H1 (cell line): ENCODE measurements around the gene DYNLRB1. TPM values are rescaled to one million over a fixed set of nuclear protein-coding genes. Genes with fewer than 3 reads are reported as not detected.

Experiments used
- CBX5 ChIP-seq: fragments of 300-800, 300-1000 bp; sonication (generic); IDR thresholded peaks from 2 replicates; pipeline ENCODE4 v1.7.1; 2016; ENCODE audit warnings: antibody characterized with exemption, low read length, low read depth
- CHD7 ChIP-seq: fragments of 300-600 bp; sonication (generic); IDR thresholded peaks from 2 replicates; pipeline ENCODE4 v1.7.1; 2012; ENCODE audit warnings: low read length, moderate library complexity, mild to moderate bottlenecking, inconsistent platforms; ENCODE audit not compliant: insufficient replicate concordance
- EP300 ChIP-seq, 2 experiments: IDR thresholded peaks; 1 replicate in 1 of 2; 2 replicates in 1 of 2; pipeline ENCODE4 v1.6.1; 2011 to 2012; ENCODE audit warnings: low read depth in 2 of 2, low read length in 2 of 2, mild to moderate bottlenecking in 2 of 2, borderline replicate concordance in 1 of 2, inconsistent platforms in 1 of 2, moderate library complexity in 1 of 2
- JUND ChIP-seq: IDR thresholded peaks from 2 replicates; pipeline ENCODE4 v1.6.1; 2011; ENCODE audit warnings: mild to moderate bottlenecking, improper control_type of control experiment, low read length
- SAP30 ChIP-seq: fragments of 300-600 bp; sonication (generic); IDR thresholded peaks from 2 replicates; pipeline ENCODE4 v1.7.1; 2012; ENCODE audit warnings: low read length, moderate library complexity, mild to moderate bottlenecking, inconsistent platforms; ENCODE audit not compliant: insufficient read depth, insufficient replicate concordance
- SP4 ChIP-seq: IDR thresholded peaks from 2 replicates; pipeline ENCODE4 v1.6.1; 2012; ENCODE audit warnings: low read length, inconsistent platforms
- polyA plus RNA-seq, 7 experiments: library from polyadenylated mRNA; depleted of rRNA in 3 of 7; stranded (reverse) in 5 of 7; unstranded in 2 of 7; fragments of >200 nt in 5 of 7; fragments of 200-250 nt in 2 of 7; gene quantifications; 1 replicate in 5 of 7; 2 replicates in 1 of 7; 4 replicates in 1 of 7; pipeline versions ENCODE4 v1.2.1 to v1.2.3, GENCODE V29; 2011 to 2013; ENCODE audit warnings: missing spikeins in 2 of 7, mixed read lengths in 2 of 7
- total RNA-seq: library from RNA; stranded (reverse); fragmentation: NEBNext Ultra II Directional; extraction: Animal tissue kit (Norgen Biotek cat#: 25700); gene quantifications from 2 replicates; pipeline ENCODE4 v1.2.1, GENCODE V29; 2021

The DYNLRB1 gene
- total and polyA plus RNA-seq, 2 of the 8 experiments (the other 6 are each of a cell fraction or from before 2014, with no cell fraction given) = 109 to 214 TPM

GRCh38 chr20:34516247-34517113 lies at the start of gene DYNLRB1 (continued):
- no peak for TF ChIP-seq CHD7
- TF ChIP-seq JUND = 0 out of 2 replicates have a peak, but pooled peaks have one; percentile 8
- TF ChIP-seq EP300 (IDR thresholded peaks at IDR 0.05; ENCODE audit: borderline replicate concordance in 1 of 2, low read depth in 2 of 2, low read length in 2 of 2) = no peak
- TF ChIP-seq SP4 = 0 out of 2 replicates have a peak, but pooled peaks have one; percentile 18
- TF ChIP-seq CBX5 = no peak
- TF ChIP-seq SAP30 = peak; percentile 64
